RWPE1 (cell line): ENCODE measurements around the gene MED15.
"Not testable (repeated sequence)": the region's sequence is repeated elsewhere in the genome, so short reads cannot be mapped to it uniquely, and the experiment has no call there.

Experiments used
- CTCF ChIA-PET: fragments of 350-600 bp; sonication (Branson Sonifier 250); formaldehyde crosslinking; extraction: SDS; loops from one replicate; lab custom pipeline; 2021; lab: Yijun Ruan, JAX
- POLR2A ChIA-PET: fragments of 400-600 bp; formaldehyde crosslinking; extraction: SDS; loops from one replicate; lab custom pipeline; 2020; ENCODE audit warnings: antibody characterized with exemption; ENCODE audit not compliant: low non-redundant PET; lab: Yijun Ruan, JAX
- DNase-seq: peaks from one replicate; pipeline ENCODE4 v3.0.0; 2012; ENCODE audit warnings: low spot score
- H3K27ac ChIP-seq: fragments of 450-650 bp; 2 replicates; pipeline ENCODE4 v1.5.1; 2017
- CTCF ChIP-seq: fragments of 450-650 bp; conservative IDR thresholded peaks from 2 replicates; pipeline ENCODE4 v1.5.1; 2017; ENCODE audit warnings: low read depth, mild to moderate bottlenecking

The MED15 gene

GRCh38 chr22:20618488-20618887, 111.1 kb downstream of the MED15 start:
- no peak overlapping the region for H3K27ac ChIP-seq
- ChIA-PET CTCF (interaction anchor here (0.6 kb wide), 1 partner anchor 13 kb away, joined by 4 read pairs; no protein-coding TSS in a partner anchor), POLR2A (no interaction called here)
- no peak for DNase-seq
- no peak for TF ChIP-seq CTCF

- no peak for DNase-seq
- ChIA-PET CTCF (interaction anchor here (0.6 to 0.7 kb wide), 2 partner anchors 26 to 163 kb away, joined by 4 to 5 read pairs; no protein-coding TSS in a partner anchor), POLR2A (no interaction called here)
- TF ChIP-seq CTCF: no peak
- no peak overlapping the region for H3K27ac ChIP-seq
These were observed 111.9 kb downstream of the MED15 start for GRCh38 chr22:20619045-20619892.

GRCh38 chr22:20619893-20620194, 112.4 kb downstream of the MED15 start:
- POLR2A ChIA-PET, H3K27ac ChIP-seq, DNase-seq: not testable (repeated sequence)
- CTCF ChIA-PET: interaction anchor here (0.6 kb wide), 1 partner anchor 163 kb away, joined by 4 read pairs; no protein-coding TSS in a partner anchor

- ChIA-PET POLR2A (no interaction called here), CTCF (no interaction called here)
- no peak overlapping the region for H3K27ac ChIP-seq
- no peak for TF ChIP-seq CTCF
- DNase-seq: no peak
These were observed 113.8 kb downstream of the MED15 start for GRCh38 chr22:20621162-20621561.

GRCh38 chr22:20622650-20623339, 115.4 kb downstream of the MED15 start:
- H3K27ac ChIP-seq: no peak overlapping the region

GRCh38 chr22:20624161-20624616, 116.8 kb downstream of the MED15 start:
- CTCF ChIA-PET: no interaction called here
- no peak for TF ChIP-seq CTCF
- no peak overlapping the region for H3K27ac ChIP-seq
- POLR2A ChIA-PET: no interaction called here
- DNase-seq: no peak

More at GRCh38 chr22:20622650-20623339, 115.4 kb downstream of the MED15 start:
- CTCF ChIA-PET: interaction anchor here (0.8 kb wide), 1 partner anchor 1703 kb away, joined by 5 read pairs; no protein-coding TSS in a partner anchor
- no peak for TF ChIP-seq CTCF
- POLR2A ChIA-PET: no interaction called here
- DNase-seq: no peak
